ENCODE results near the gene SRSF1. TPM values are rescaled to one million over a fixed set of nuclear protein-coding genes. Genes with fewer than 3 reads are reported as not detected.

The SRSF1 gene
- total and polyA plus RNA-seq, 8 donors = 137 to 393 (median 340) TPM

DNA sequence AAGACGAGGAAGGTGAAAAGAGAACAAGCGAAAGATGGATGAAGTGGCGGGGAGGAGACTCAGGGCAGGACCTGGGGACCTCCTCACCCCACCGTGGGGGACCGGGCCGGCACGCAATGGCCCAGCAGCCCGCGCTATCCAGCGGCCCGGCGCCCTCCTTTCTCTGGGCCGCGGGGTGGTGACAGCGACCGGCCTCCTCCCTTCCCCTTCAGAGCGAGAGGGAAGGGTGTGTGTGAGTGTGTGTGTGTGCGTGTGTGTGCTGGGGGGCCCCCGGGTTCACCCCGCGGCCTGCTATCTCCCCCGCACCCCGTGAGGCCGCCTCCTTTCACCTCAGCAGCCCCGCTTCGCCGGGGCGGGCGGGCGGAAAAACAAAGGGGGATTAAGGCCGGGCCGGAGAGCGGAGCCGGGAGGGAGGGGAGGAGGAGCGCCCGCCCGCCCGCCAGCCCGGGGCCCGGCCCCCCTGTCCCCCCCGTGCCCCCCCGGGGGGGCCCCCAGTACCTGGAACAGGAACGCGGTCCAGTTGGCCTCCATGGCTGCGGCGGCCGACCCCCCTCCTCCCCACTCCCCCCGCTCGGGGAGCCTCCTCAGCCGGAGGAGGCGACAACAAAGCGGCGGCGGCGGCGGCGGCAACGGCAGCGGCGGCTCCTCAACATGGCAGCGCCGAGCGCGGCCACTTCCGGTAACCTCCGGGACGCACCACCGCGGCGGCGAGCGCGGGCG, 19.3 kb downstream of the SRSF1 start, which contains the start of gene VEZF1:
Gene VEZF1 (minus strand): TSS at position 674 of the 720 bp plus-strand sequence. CDS start 143 bp downstream, at position 531.
- Histone ChIP-seq H3K36me3 (peaks cover 0 to 2% of the 10 kb centered on the region in 2 donors), H3K4me1 (peaks cover 16 to 55% of the 10 kb centered on the region in 2 donors), H3K4me3 (peak within 1 kb of the TSS; percentile 76 to 96), H3K27me3 (no peaks in the 10 kb centered on the region), H3K27ac (peak within 1 kb of the TSS; percentile 95), H3K9me3 (no peaks in the 10 kb centered on the region)
- TF ChIP-seq, protein P1, sequence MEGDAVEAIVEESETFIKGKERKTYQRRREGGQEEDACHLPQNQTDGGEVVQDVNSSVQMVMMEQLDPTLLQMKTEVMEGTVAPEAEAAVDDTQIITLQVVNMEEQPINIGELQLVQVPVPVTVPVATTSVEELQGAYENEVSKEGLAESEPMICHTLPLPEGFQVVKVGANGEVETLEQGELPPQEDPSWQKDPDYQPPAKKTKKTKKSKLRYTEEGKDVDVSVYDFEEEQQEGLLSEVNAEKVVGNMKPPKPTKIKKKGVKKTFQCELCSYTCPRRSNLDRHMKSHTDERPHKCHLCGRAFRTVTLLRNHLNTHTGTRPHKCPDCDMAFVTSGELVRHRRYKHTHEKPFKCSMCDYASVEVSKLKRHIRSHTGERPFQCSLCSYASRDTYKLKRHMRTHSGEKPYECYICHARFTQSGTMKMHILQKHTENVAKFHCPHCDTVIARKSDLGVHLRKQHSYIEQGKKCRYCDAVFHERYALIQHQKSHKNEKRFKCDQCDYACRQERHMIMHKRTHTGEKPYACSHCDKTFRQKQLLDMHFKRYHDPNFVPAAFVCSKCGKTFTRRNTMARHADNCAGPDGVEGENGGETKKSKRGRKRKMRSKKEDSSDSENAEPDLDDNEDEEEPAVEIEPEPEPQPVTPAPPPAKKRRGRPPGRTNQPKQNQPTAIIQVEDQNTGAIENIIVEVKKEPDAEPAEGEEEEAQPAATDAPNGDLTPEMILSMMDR (IDR thresholded peaks at IDR 0.05) = no peak
- ATAC-seq (peak; percentile 71), DNase-seq (peak; percentile 72 to 95 (median 76))
- intact Hi-C loops (cut with DNase I) = no loop called here

DNA sequence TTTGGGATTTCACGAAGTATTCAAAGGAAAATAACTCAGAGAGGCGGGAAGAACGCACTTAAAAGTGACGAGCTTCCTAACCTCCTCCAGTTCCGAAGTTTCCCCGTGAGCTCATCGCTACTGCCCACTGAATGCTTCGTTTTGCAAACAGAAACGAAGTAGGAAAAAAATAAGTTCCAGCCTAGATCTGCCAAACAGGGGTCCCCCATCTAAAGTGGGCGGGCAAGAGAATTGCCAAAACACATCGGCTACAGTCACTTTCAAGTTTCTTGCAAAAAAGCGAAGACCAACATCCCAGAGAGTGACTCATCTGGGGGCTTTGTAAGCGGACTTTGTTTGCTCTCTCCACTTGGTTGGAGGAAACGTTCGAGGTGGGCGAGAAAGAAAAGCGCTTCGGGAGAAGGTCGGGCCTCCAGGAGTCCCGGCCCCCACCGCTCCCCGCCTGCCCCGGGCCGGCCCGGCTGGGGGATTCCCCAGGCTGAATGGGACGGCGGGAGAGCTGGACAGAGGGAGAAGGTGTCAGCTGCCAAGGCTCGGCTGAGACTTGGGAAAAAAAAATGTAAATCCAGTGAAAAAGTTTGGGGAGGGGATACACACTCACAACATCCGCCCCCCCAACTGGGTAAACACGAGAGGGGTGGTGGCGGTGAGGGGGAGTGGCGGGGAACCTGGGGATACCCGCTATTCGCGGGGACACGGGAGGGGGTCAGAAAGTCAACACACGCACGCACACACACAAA, 20.0 kb downstream of the SRSF1 start:
- peaks cover 16 to 62% of the 10 kb centered on the region in 2 donors for H3K4me1 ChIP-seq
- ATAC-seq = peak; percentile 66

DNA sequence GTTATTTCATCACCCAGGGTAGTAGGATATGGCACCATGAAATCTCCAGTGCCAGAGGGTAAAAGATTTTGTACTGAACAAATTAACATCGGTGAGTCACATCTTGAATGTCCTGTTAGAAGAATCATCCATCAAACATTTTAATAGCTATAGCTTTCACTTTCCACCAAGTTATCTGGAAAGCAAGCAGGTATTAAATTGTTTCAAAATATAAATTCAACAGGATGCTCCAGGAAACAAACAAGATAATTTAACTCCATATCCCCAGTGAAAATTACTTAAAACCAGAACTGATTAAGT, 21.4 kb downstream of the SRSF1 start:
- Histone ChIP-seq H3K27ac (peak overlapping the region in 1 of 2 donors; percentile 39), H3K9me3 (no peaks in the 10 kb centered on the region), H3K36me3 (peaks cover 0 to 21% of the 10 kb centered on the region in 2 donors), H3K4me1 (peaks cover 16 to 71% of the 10 kb centered on the region in 2 donors), H3K27me3 (no peaks in the 10 kb centered on the region), H3K4me3 (peak overlapping the region in 1 of 2 donors; percentile 96)
- no peak for DNase-seq
- no peak for ATAC-seq
- intact Hi-C loops (cut with DNase I) = no loop called here
- TF ChIP-seq, protein P1 (IDR thresholded peaks at IDR 0.05) = no peak

More for the DNA sequence above, 20.0 kb downstream of the SRSF1 start:
- H3K9me3 ChIP-seq = no peaks in the 10 kb centered on the region
- TF ChIP-seq, protein P1 (IDR thresholded peaks at IDR 0.05) = no peak
- peak overlapping the region; percentile 95 for H3K27ac ChIP-seq
- peak overlapping the region; percentile 76 to 96 for H3K4me3 ChIP-seq
- peak; percentile 59 to 86 (median 68) for DNase-seq
- H3K27me3 ChIP-seq = no peaks in the 10 kb centered on the region
- peaks cover 0 to 8% of the 10 kb centered on the region in 2 donors for H3K36me3 ChIP-seq
- intact Hi-C loops (cut with DNase I) = no loop called here

DNA sequence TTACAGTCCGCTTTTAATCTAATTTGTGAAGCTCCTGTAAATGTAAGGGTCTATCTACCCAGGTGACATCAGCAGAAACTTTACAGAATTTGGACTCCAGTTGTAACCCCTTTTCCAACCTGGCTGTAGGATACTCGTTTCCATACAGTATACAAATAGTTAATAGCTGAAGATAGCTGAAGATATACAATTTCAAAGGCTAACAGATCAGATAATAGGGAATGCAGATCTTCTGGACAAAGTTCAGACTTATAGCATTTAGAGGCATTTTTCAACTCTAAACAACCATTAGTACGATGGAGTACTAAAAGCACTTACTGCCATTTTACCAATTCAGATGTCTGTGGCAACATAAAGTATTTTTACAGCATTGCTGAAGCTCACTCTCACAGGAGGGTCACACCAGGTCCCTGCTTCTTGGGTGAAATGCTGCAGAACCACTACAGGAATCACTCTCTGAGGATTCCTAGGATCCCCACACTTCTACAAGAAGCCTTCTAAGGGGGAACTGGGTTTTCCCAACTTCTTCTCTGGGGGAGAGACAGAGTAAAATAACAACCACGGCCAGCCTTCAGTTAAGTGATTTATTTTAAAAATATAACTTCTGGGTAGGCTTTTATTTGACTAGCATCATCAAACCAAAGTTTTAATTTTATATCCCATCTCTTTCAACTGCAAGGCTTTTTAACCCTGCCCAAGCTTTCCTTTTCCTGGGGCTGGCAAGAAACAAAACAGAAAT, 21.9 kb downstream of the SRSF1 start:
- H3K27ac ChIP-seq = peak overlapping the region in 1 of 2 donors; percentile 39
- ATAC-seq = no peak
- H3K4me3 ChIP-seq = peak overlapping the region in 1 of 2 donors; percentile 96
- intact Hi-C loops (cut with DNase I) = no loop called here
- TF ChIP-seq, protein P1 (IDR thresholded peaks at IDR 0.05) = no peak
- H3K27me3 ChIP-seq = no peaks in the 10 kb centered on the region
- no peak for DNase-seq
- peaks cover 16 to 71% of the 10 kb centered on the region in 2 donors for H3K4me1 ChIP-seq
- H3K36me3 ChIP-seq = peaks cover 1 to 26% of the 10 kb centered on the region in 2 donors
- no peaks in the 10 kb centered on the region for H3K9me3 ChIP-seq
